Activated CD8-positive, alpha-beta memory T cell treated with anti-CD3 and anti-CD28 coated beads, Interleukin-2, amount 10 ng/mL, durations not matched to agents 7 days and 5 days (primary cell): Measurements from ENCODE around the gene BBS5. TPM values are rescaled to one million over a fixed set of nuclear protein-coding genes. Genes with fewer than 3 reads are reported as not detected.
"Not testable (repeated sequence)": the region's sequence is repeated elsewhere in the genome, so short reads cannot be mapped to it uniquely, and the experiment has no call there.

Experiments
- ATAC-seq: fragments of 150-1000 bp; cut with Tn5 transposase; one replicate; pipeline ENCODE4 v1.10.0; 2021; ENCODE audit warnings: moderate library complexity
- CTCF ChIA-PET: fragments of 350-600 bp; sonication (Branson Sonifier 250); formaldehyde crosslinking; loops from one replicate; lab custom pipeline; 2021; ENCODE audit warnings: antibody characterized with exemption; lab: Charles Lee
- DNase-seq: peaks from one replicate; pipeline ENCODE4 v3.0.0-alpha.2; 2020
- H3K27ac Mint-ChIP-seq: one replicate; pipeline ENCODE4 v1.8.0; 2021; ENCODE audit warnings: mild to moderate bottlenecking, mixed read lengths
- H3K27me3 Mint-ChIP-seq: one replicate; pipeline ENCODE4 v1.8.0; 2021; ENCODE audit warnings: mixed read lengths
- H3K36me3 Mint-ChIP-seq: one replicate; pipeline ENCODE4 v1.8.0; 2021; ENCODE audit warnings: mild to moderate bottlenecking, mixed read lengths
- H3K4me1 Mint-ChIP-seq: one replicate; pipeline ENCODE4 v1.8.0; 2021; ENCODE audit warnings: mixed read lengths
- H3K4me3 Mint-ChIP-seq: one replicate; pipeline ENCODE4 v1.8.0; 2021; ENCODE audit warnings: mild to moderate bottlenecking, moderate library complexity, mixed read lengths
- H3K9me3 Mint-ChIP-seq: one replicate; pipeline ENCODE4 v1.8.0; 2022; ENCODE audit warnings: low read depth, mixed read lengths
- total RNA-seq, 2 experiments: library from RNA; stranded (reverse); gene quantifications; one replicate each; pipeline ENCODE4 v1.2.3, GENCODE V29; 2021

BBS5 gene
- total RNA-seq, 2 experiments from 2014 or later = 1.3 to 1.9 TPM

DNA sequence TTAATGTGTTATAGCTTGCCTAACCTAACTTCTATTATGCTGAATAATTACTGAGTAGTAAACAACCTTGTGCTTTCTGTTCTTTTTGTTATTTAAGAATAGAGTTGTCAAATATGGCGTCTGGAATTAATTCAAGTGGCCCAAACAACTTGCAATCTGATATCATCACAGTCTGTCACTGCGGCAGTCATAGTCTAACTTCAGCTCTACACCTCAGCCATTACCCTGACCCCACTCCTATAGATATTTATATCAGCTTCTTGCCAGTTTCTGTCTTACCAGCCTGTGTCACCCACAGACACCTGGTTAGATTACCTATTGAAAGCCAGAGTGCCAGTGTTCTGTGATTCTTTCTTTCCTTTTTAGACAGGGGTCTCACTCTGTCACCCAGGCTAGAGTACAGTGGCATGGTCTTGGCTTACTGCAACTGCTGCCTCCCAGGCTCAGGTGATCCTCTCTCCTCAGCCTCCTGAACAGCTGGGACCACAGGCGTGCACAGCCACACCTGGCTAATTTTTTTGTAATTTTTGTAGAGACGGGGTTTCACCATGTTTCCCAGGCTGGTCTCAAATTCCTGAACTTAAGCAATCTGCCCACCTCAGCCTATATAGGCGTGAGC lies 16.1 kb downstream of the BBS5 start:
- Mint-ChIP-seq H3K27ac (no peak overlapping the region), H3K4me3 (no peak overlapping the region), H3K9me3 (no peaks in the 10 kb centered on the region), H3K4me1 (no peaks in the 10 kb centered on the region), H3K27me3 (no peaks in the 10 kb centered on the region), H3K36me3 (peaks cover 3% of the 10 kb centered on the region)
- ATAC-seq = no peak
- no peak for DNase-seq
- CTCF ChIA-PET = no interaction called here

DNA sequence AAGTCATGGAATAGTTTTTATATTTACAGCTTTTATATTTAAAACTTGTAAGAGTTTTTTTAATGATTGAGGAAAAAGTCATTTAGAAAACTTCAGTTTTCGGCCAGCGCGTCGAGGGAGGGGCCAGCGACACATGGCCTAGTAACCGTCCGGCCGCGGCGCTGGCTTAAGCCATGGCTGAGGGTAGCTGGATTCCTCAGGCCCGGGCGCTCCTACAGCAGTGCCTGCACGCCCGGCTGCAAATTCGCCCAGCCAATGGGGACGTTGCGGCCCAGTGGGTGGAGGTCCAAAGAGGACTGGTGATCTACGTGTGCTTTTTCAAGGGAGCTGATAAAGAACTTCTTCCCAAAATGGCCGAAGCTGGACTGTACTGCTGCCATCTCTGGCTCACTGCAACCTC lies 25.4 kb downstream of the BBS5 start:
- Mint-ChIP-seq H3K36me3 (peaks cover 3% of the 10 kb centered on the region), H3K27me3 (no peaks in the 10 kb centered on the region), H3K4me3 (no peak overlapping the region), H3K27ac (no peak overlapping the region), H3K9me3 (no peaks in the 10 kb centered on the region), H3K4me1 (no peaks in the 10 kb centered on the region)
- CTCF ChIA-PET = interaction anchor here (0.6 kb wide), 1 partner anchor 1460 kb away, joined by 3 read pairs; no protein-coding TSS in a partner anchor
- no peak for DNase-seq
- ATAC-seq = no peak

DNA sequence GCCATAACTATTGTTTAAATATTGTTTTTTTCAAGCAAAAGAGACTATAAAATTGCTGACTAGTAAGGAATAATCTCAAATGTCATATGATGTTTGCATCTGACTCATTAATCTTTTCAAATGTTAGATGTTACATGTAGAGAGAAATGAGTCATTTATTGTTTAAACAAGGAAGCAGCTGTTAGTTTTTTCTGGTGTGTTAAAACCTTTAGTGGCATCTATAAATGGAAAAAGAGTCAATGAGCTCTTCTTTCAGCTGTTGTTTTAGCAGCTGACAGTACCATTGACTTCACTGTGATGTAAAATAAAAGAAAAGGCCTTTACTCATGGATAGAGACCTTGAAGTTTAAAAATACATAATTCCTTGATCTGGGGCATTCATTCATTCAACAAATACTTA lies 28.4 kb downstream of the BBS5 start:
- H3K4me1 Mint-ChIP-seq = no peaks in the 10 kb centered on the region
- H3K36me3 Mint-ChIP-seq = peaks cover 3% of the 10 kb centered on the region
- DNase-seq (no peak), ATAC-seq (no peak)
- no peak overlapping the region for H3K27ac Mint-ChIP-seq
- CTCF ChIA-PET = no interaction called here
- no peaks in the 10 kb centered on the region for H3K9me3 Mint-ChIP-seq
- no peak overlapping the region for H3K4me3 Mint-ChIP-seq
- no peaks in the 10 kb centered on the region for H3K27me3 Mint-ChIP-seq

DNA sequence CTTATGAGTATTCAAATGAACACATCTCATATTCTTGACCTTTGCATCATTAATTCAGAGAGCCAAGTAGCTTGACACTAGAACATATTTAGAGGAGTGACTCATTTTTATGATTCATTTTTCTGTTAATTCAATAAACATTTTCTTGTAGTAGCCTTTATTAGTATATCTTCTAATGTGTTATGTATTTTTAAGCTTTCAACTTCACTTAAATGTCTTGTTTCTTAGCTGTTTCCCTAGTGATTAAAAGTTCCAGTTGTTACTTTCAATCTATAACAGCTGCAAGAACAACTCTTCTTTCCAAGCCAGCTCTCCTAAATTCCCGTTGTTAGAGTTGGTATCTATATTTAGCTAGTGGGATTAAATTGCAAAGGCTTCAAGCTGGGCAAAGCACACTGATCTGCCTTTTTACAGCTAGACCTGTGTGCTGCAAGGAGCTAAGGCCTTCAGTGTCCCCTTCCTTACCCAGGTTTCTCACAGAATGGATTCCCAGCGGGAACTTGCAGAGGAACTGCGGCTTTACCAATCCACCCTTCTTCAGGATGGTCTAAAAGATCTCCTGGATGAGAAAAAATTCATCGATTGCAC lies 30.1 kb downstream of the BBS5 start, which contains the start of gene KLHL41:
Gene KLHL41, plus strand, starts transcription at position 405 of the 588 bp plus-strand sequence. Its CDS starts 77 bp downstream, at position 482.
- Mint-ChIP-seq H3K4me3 (no peak within 1 kb of the TSS), H3K27ac (no peak within 1 kb of the TSS), H3K36me3 (peaks cover under 1% of the 10 kb centered on the region), H3K27me3 (peaks cover under 1% of the 10 kb centered on the region), H3K4me1 (no peaks in the 10 kb centered on the region), H3K9me3 (no peaks in the 10 kb centered on the region)
- DNase-seq (no peak), ATAC-seq (no peak)
- CTCF ChIA-PET = interaction anchor here (0.9 kb wide), 1 partner anchor 12 kb away, joined by 3 read pairs; no protein-coding TSS in a partner anchor

DNA sequence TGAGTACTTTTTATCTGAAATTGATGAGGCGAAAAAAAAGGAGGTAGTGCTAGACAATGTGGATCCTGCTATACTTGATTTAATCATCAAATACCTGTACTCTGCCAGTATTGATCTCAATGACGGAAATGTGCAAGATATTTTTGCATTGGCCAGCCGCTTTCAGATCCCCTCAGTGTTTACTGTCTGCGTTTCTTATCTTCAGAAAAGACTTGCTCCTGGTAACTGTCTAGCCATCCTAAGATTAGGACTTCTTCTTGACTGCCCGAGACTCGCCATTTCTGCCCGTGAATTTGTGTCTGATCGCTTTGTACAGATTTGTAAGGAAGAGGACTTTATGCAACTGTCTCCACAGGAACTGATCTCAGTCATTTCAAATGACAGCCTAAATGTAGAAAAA lies 30.7 kb downstream of the BBS5 start:
- peaks cover 2% of the 10 kb centered on the region for H3K27me3 Mint-ChIP-seq
- no peaks in the 10 kb centered on the region for H3K9me3 Mint-ChIP-seq
- no peak for ATAC-seq
- H3K4me3 Mint-ChIP-seq = no peak overlapping the region
- no peak overlapping the region for H3K27ac Mint-ChIP-seq
- H3K36me3 Mint-ChIP-seq = no peaks in the 10 kb centered on the region
- no peak for DNase-seq
- H3K4me1 Mint-ChIP-seq = no peaks in the 10 kb centered on the region
- CTCF ChIA-PET = interaction anchor here (0.9 kb wide), 1 partner anchor 11 kb away, joined by 3 read pairs; no protein-coding TSS in a partner anchor

DNA sequence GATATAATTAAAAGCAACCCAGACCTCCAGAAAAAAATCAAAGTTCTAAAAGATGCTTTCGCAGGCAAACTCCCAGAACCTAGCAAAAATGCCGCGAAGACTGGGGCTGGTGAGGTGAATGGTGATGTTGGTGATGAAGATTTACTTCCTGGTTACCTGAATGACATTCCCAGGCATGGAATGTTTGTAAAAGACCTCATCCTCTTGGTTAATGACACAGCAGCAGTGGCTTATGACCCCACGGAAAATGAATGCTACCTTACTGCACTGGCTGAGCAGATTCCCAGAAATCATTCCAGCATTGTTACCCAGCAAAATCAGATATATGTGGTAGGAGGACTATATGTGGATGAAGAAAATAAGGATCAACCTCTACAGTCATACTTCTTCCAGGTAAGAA lies 31.2 kb downstream of the BBS5 start:
- ATAC-seq = no peak
- H3K27ac Mint-ChIP-seq = no peak overlapping the region
- H3K9me3 Mint-ChIP-seq = no peaks in the 10 kb centered on the region
- CTCF ChIA-PET = no interaction called here
- DNase-seq = no peak
- H3K27me3 Mint-ChIP-seq = peaks cover 4% of the 10 kb centered on the region
- no peaks in the 10 kb centered on the region for H3K4me1 Mint-ChIP-seq
- no peak overlapping the region for H3K4me3 Mint-ChIP-seq
- H3K36me3 Mint-ChIP-seq = no peaks in the 10 kb centered on the region

DNA sequence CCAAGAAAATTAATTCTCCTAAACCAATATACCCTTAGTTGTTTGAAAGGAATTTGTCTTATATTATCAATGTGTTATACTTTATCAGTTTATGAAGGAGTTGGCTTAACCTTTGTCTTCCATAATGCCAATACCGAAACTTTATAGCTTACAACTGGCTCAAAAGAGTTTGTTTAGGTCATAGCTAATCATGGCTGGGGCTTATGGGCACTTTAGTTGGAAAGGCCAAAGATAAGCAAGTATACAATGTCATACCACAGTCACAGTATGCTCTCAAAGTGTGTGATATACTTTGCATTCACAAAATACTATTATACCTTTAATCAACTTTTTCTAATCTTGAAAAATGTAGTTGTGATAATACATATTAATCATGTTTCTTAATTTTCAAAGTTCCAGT lies 32.5 kb downstream of the BBS5 start:
- Mint-ChIP-seq H3K27ac (no peak overlapping the region), H3K4me1 (no peaks in the 10 kb centered on the region), H3K9me3 (no peaks in the 10 kb centered on the region), H3K36me3 (no peaks in the 10 kb centered on the region), H3K27me3 (peaks cover 4% of the 10 kb centered on the region), H3K4me3 (no peak overlapping the region)
- DNase-seq = no peak
- no peak for ATAC-seq
- CTCF ChIA-PET = interaction anchor here (1.5 kb wide), 1 partner anchor 16 kb away, joined by 4 read pairs; no protein-coding TSS in a partner anchor

DNA sequence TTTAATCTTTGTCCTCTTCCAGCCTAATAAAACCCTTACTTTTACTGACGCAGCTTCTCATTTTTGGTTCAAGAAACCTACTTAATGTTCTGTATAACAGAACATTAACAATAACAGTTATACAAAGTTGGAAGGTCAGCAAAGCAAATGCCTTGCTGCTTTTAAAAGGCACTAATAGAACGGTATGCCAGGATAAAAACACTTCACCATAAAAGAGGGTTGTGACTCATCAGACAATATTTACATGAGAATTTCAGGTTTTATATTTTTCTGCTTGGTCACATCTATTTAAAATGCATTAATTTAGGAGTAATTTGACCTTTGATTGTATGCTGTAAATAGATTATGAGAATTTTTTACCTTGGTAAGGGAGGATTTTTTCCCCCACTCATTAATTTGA lies 33.2 kb downstream of the BBS5 start:
- ATAC-seq (no peak), DNase-seq (no peak)
- Mint-ChIP-seq H3K36me3 (no peaks in the 10 kb centered on the region), H3K27ac (no peak overlapping the region), H3K4me1 (no peaks in the 10 kb centered on the region), H3K4me3 (no peak overlapping the region), H3K27me3 (peaks cover 4% of the 10 kb centered on the region), H3K9me3 (no peaks in the 10 kb centered on the region)
- CTCF ChIA-PET = no interaction called here

DNA sequence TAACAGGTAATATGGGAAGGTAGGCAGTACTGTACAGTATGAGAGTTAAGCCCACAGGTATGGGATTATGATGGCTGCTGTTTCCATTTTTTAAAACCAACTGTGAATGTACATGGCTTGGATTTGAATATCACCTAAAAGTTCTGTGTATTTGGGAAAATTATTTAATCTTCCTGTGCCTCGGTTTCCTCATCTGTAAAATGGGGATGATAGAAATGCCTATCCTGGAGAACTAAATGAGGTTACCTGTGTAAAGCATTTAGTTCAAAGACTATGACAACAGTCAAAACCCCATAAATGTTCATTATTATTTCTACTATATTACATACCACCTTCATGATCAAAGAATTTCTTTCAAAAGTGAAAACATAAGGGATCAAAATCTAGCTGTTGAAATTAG lies 33.8 kb downstream of the BBS5 start:
- Mint-ChIP-seq H3K4me3 (no peak overlapping the region), H3K27me3 (peaks cover 4% of the 10 kb centered on the region), H3K9me3 (no peaks in the 10 kb centered on the region), H3K27ac (no peak overlapping the region), H3K36me3 (no peaks in the 10 kb centered on the region), H3K4me1 (no peaks in the 10 kb centered on the region)
- DNase-seq = no peak
- CTCF ChIA-PET = interaction anchor here (1.0 kb wide), 1 partner anchor 33 kb away, joined by 4 read pairs; no protein-coding TSS in a partner anchor
- no peak for ATAC-seq

DNA sequence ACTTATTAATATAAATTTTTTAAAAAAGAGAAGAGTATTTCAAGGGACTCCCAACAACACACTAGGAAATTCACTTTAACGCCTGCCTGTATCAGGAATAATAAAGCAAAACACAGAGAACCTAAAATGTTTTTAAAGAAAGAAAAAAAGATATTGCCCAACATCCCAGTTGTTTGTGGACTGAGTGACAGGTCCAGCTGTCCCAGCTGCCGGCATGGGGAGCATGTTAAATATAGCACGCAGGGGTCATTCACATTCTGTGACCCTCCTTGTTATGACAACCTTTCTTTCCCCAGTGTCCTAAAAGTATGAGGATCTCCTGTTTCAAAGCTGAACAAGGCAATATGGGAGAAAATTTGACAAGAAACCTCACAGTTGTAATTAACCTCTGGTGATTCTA lies 34.6 kb downstream of the BBS5 start:
- CTCF ChIA-PET = interaction anchor here (1.0 kb wide), 1 partner anchor 33 kb away, joined by 4 read pairs; no protein-coding TSS in a partner anchor

DNA sequence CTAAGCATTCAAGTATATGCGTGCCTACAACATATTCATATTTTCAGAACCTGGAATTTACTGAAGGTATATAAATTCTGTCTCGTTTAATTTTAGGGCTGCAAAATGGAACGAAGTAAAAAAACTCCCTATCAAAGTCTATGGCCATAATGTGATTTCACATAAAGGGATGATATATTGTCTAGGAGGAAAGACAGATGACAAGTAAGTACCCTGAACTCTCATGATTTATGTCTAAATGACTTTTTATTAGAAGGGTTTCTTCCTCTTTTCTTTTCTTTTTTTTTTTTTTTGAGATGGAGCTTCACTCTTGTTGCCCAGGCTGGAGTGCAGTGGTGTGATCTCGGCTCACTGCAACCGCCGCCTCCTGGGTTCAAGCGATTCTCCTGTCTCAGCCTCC lies 35.5 kb downstream of the BBS5 start:
- H3K4me3 Mint-ChIP-seq, H3K9me3 Mint-ChIP-seq, H3K36me3 Mint-ChIP-seq, H3K27me3 Mint-ChIP-seq, H3K4me1 Mint-ChIP-seq, DNase-seq, CTCF ChIA-PET, H3K27ac Mint-ChIP-seq, ATAC-seq: not testable (repeated sequence)

More for the DNA sequence above, 34.6 kb downstream of the BBS5 start:
- no peaks in the 10 kb centered on the region for H3K36me3 Mint-ChIP-seq
- H3K27ac Mint-ChIP-seq = no peak overlapping the region
- no peak for DNase-seq
- H3K4me3 Mint-ChIP-seq = no peak overlapping the region
- ATAC-seq = no peak
- H3K9me3 Mint-ChIP-seq = no peaks in the 10 kb centered on the region
- H3K27me3 Mint-ChIP-seq = peaks cover 4% of the 10 kb centered on the region
- no peaks in the 10 kb centered on the region for H3K4me1 Mint-ChIP-seq

DNA sequence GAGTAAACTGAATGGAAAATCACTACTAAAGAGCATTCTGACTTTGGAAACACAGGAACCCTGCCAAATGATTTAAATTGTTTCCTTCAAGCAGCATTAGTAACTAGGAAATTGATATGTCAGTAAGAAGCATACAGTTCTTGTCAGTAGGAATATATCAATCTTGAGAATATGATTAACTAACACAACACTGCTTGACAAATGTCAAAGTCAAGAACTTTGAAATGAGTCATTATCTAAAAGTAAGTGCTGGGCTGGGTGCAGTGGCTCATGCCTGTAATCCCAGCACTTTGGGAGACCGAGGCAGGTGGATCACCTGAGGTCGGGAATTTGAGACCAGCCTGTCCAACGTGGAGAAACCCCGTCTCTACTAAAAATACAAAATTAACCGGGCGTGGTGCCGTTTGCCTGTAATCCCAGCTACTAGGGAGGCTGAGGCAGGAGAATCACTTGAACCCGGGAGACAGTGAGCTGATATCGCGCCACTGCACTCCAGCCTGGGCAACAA lies 37.2 kb downstream of the BBS5 start:
- H3K4me3 Mint-ChIP-seq, H3K27me3 Mint-ChIP-seq, H3K9me3 Mint-ChIP-seq, H3K4me1 Mint-ChIP-seq, DNase-seq, ATAC-seq, H3K36me3 Mint-ChIP-seq, H3K27ac Mint-ChIP-seq: not testable (repeated sequence)
- CTCF ChIA-PET = interaction anchor here (0.9 kb wide), 1 partner anchor 11 kb away, joined by 3 read pairs; no protein-coding TSS in a partner anchor

DNA sequence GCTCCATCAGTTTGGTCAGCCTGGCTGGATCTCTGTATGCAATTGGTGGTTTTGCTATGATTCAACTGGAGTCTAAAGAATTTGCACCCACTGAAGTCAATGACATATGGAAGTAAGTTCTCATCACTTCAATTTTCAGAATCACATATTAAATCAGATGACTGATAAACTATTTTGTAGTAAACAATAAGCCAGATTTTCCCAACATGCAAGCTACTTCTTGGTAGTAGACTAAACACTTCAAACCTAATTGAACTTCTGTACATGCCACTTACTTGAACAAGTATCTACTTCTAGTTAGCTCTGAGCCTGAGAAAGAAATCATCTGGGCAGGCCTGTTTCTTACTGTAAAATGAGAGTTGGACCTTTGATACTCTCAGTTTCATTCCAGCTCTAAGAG lies 41.6 kb downstream of the BBS5 start:
- ATAC-seq (no peak), DNase-seq (no peak)
- no peaks in the 10 kb centered on the region for H3K27me3 Mint-ChIP-seq
- H3K4me3 Mint-ChIP-seq = no peak overlapping the region
- no peaks in the 10 kb centered on the region for H3K9me3 Mint-ChIP-seq
- CTCF ChIA-PET = interaction anchor here (1.5 kb wide), 1 partner anchor 11 kb away, joined by 3 read pairs; the partner anchor contains the start of gene KLHL41
- no peaks in the 10 kb centered on the region for H3K36me3 Mint-ChIP-seq
- no peak overlapping the region for H3K27ac Mint-ChIP-seq
- H3K4me1 Mint-ChIP-seq = no peaks in the 10 kb centered on the region

DNA sequence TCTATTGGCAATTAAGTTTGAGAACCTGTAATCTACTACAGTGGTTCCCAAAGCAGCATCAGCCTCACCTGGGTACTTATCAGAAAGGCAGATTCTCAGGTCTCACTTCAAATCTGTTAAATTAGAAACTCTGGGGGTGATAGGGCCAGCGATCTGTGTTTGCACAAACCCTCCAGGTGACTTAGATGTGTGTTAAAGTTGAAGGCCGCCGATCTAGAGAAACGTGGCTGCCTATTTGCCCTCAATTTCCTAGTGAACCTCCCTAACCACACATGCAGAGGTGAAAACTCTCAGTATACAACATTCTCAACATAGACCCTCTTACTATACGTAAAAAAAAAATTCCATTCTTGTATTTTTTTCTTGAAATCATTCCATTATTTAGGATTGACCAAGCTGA lies 44.4 kb downstream of the BBS5 start:
- CTCF ChIA-PET = interaction anchor here (0.6 kb wide), 1 partner anchor 163 kb away, joined by 3 read pairs; no protein-coding TSS in a partner anchor
- no peak overlapping the region for H3K4me3 Mint-ChIP-seq
- H3K4me1 Mint-ChIP-seq = no peaks in the 10 kb centered on the region
- no peaks in the 10 kb centered on the region for H3K9me3 Mint-ChIP-seq
- H3K27me3 Mint-ChIP-seq = no peaks in the 10 kb centered on the region
- no peak for DNase-seq
- H3K27ac Mint-ChIP-seq = no peak overlapping the region
- ATAC-seq = no peak
- H3K36me3 Mint-ChIP-seq = peaks cover under 1% of the 10 kb centered on the region
